Measurements from ENCODE around the gene PFDN2.

DNA sequence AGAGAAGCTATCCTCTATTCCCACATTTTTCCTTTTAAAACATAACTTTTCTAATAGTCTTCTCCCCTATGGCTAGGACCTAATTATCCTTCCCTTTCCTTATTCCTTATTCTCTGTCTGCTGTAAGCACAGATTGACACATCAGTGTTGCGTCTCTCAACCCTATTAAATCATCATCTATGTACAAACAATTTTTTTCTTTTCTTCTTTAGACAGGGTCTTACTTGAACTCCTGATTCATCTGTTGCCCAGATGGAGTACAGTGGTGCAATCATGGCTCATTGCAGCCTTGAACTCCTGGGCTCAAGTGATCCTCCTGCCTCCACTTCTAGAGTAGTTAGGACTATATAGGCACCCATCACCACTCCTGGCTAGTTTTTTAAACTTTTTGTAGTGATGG lies 11.4 kb downstream of the PFDN2 start:
- TF ChIP-seq POLR2A (IDR thresholded peaks at IDR 0.05; ENCODE audit: low read depth, low read length), result no peak
- TF ChIP-seq, protein P1, sequence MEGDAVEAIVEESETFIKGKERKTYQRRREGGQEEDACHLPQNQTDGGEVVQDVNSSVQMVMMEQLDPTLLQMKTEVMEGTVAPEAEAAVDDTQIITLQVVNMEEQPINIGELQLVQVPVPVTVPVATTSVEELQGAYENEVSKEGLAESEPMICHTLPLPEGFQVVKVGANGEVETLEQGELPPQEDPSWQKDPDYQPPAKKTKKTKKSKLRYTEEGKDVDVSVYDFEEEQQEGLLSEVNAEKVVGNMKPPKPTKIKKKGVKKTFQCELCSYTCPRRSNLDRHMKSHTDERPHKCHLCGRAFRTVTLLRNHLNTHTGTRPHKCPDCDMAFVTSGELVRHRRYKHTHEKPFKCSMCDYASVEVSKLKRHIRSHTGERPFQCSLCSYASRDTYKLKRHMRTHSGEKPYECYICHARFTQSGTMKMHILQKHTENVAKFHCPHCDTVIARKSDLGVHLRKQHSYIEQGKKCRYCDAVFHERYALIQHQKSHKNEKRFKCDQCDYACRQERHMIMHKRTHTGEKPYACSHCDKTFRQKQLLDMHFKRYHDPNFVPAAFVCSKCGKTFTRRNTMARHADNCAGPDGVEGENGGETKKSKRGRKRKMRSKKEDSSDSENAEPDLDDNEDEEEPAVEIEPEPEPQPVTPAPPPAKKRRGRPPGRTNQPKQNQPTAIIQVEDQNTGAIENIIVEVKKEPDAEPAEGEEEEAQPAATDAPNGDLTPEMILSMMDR (IDR thresholded peaks at IDR 0.05; ENCODE audit: extremely low read depth in 1 of 2, insufficient read depth in 1 of 2, low read depth in 1 of 2, low read length in 2 of 2), result no peak
- no peak for TF ChIP-seq JUN (IDR thresholded peaks at IDR 0.05; ENCODE audit: borderline replicate concordance, insufficient read depth, insufficient read length, low read depth)
- TF ChIP-seq EZH2 (IDR thresholded peaks at IDR 0.05; ENCODE audit: borderline replicate concordance, low read depth, low read length, severe bottlenecking), result no peak
- no peak for TF ChIP-seq POLR2AphosphoS5 (IDR thresholded peaks at IDR 0.05; ENCODE audit: insufficient read depth, low read depth, low read length)
- no peak for TF ChIP-seq MAX (IDR thresholded peaks at IDR 0.05; ENCODE audit: insufficient read depth, insufficient read length)
- TF ChIP-seq FOS (IDR thresholded peaks at IDR 0.05; ENCODE audit: borderline replicate concordance, insufficient read depth, low read length), result no peak
- no peak for TF ChIP-seq MYC (IDR thresholded peaks at IDR 0.05; ENCODE audit: low read depth, low read length)
- no peak for TF ChIP-seq GATA2 (IDR thresholded peaks at IDR 0.05; ENCODE audit: insufficient read depth, insufficient read length, low read depth, low read length)
